ENCODE results near the gene MDN1.
A peak's percentile ranks its signal among the peaks of the same experiment; 100 is the strongest.

Gene MDN1

GRCh38 chr6:89690944-89691324 is 128.7 kb downstream of the MDN1 start:
- no peak for DNase-seq

GRCh38 chr6:89689732-89690131 is 129.9 kb downstream of the MDN1 start:
- peak; percentile 65 to 66 for DNase-seq

GRCh38 chr6:89688328-89688727 is 131.3 kb downstream of the MDN1 start:
- no peak for DNase-seq

- no peak for DNase-seq
Observed at GRCh38 chr6:89685311-89685710, 134.3 kb downstream of the MDN1 start.

GRCh38 chr6:89682991-89683390 is 136.6 kb downstream of the MDN1 start:
- DNase-seq, result no peak

GRCh38 chr6:89681983-89682564 is 137.5 kb downstream of the MDN1 start:
- no peak for DNase-seq

- no peak for DNase-seq
Observed at GRCh38 chr6:89680551-89680950, 139.0 kb downstream of the MDN1 start.

- DNase-seq, result no peak
Observed at GRCh38 chr6:89680150-89680549, 139.4 kb downstream of the MDN1 start.

GRCh38 chr6:89679215-89680120 is 140.1 kb downstream of the MDN1 start:
- DNase-seq, result no peak

GRCh38 chr6:89678531-89678930 is 141.1 kb downstream of the MDN1 start:
- no peak for DNase-seq

GRCh38 chr6:89675949-89676748 is 143.4 kb downstream of the MDN1 start:
- DNase-seq, result no peak

GRCh38 chr6:89670935-89671565 is 148.5 kb downstream of the MDN1 start:
- DNase-seq, result no peak

GRCh38 chr6:89669002-89669401 is 150.6 kb downstream of the MDN1 start:
- no peak for DNase-seq

- no peak for DNase-seq
Observed at GRCh38 chr6:89667872-89668556, 151.6 kb downstream of the MDN1 start.

- DNase-seq, result no peak
Observed at GRCh38 chr6:89662659-89663223, 156.9 kb downstream of the MDN1 start.

GRCh38 chr6:89661559-89661958 is 158.0 kb downstream of the MDN1 start:
- no peak for DNase-seq

- DNase-seq, result no peak
Observed at GRCh38 chr6:89660981-89661380, 158.6 kb downstream of the MDN1 start.

GRCh38 chr6:89657445-89658158 is 162.0 kb downstream of the MDN1 start:
- no peak for DNase-seq

GRCh38 chr6:89655122-89655521 is 164.5 kb downstream of the MDN1 start:
- no peak for DNase-seq

GRCh38 chr6:89650579-89650978 is 169.0 kb downstream of the MDN1 start:
- DNase-seq, result no peak

GRCh38 chr6:89649682-89650081 is 169.9 kb downstream of the MDN1 start:
- DNase-seq, result no peak

- no peak for DNase-seq
Observed at GRCh38 chr6:89644864-89645263, 174.7 kb downstream of the MDN1 start.
